HS-5 (cell line): ENCODE measurements around the gene RECK.
"Not testable (repeated sequence)": the region's sequence is repeated elsewhere in the genome, so short reads cannot be mapped to it uniquely, and the experiment has no call there.

Experiments
- DNase-seq: peaks from one replicate; pipeline ENCODE4 v3.0.0-alpha.2; 2012; ENCODE audit warnings: low read depth

Gene RECK

GRCh38 chr9:36074055-36074454 lies 37.3 kb downstream of the RECK start:
- no peak for DNase-seq

DNA sequence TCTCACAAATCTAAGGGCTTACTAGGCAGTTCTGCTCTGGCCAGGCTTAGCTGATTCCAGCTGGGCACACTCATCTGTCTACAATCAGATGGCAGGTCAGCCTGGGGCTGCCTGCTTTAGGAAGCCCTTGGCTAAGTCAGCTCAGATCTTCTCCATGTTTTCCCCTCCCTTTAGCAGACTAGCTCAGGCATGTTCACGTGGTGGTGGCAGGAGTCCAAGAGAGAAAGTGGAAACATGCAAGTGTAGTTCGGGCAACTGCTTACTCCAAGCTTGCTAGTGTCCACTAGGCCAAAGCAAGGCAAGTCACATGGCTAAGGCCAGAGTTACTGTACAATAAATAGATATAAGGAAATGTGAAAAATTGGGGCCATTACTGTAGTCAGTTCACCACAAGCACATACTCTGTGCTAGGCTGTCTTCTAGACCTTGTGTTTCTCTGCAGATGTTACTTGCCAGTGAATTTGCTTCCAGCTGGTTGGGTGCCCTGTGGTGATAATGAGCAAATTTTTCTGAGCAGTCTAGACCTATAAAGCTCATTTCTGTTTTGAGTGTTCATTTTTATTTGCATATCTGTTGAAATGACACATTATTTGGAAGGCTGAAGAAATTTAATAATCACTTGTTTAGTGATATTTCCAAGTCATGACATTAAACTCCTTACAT lies 38.3 kb downstream of the RECK start:
- DNase-seq: no peak

- DNase-seq: no peak
These were observed 41.3 kb downstream of the RECK start for GRCh38 chr9:36078051-36078450.

DNA sequence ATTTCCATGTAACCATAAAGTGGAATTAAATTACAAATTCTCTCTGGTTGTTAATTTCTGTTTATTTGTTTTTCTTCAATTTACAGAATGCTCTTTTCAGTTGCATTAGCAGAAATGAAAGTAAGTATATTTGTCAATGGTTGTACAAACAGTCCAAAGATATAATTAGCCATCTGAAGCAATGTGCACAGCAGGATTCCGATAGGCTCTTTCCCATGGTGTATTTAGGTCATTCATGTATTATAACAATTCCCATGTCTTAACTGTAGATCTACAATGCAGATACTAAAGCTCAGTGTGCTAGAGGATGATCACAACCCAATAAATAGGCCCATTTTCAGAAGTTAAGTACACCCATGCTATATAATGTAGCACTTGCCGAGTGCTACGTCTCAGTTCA lies 43.8 kb downstream of the RECK start:
- no peak for DNase-seq

DNA sequence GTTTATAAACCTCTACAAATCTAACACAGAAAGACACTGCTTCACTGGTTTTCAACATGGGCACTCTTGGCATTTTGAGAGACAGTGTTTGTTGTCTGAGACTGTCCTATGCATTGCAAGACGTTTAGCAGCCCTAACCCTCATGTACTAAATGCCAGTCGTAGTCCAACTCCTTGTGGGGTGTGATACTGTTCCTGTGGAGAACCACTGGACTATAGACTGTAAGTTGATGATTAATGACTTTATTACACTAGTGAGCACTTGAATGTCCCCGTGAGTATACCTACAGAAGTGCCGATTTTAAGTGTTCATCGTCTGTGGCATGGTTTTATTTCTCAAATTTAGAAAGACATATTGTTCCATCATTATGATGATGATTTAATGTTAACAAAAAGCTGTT lies 46.2 kb downstream of the RECK start:
- no peak for DNase-seq

DNA sequence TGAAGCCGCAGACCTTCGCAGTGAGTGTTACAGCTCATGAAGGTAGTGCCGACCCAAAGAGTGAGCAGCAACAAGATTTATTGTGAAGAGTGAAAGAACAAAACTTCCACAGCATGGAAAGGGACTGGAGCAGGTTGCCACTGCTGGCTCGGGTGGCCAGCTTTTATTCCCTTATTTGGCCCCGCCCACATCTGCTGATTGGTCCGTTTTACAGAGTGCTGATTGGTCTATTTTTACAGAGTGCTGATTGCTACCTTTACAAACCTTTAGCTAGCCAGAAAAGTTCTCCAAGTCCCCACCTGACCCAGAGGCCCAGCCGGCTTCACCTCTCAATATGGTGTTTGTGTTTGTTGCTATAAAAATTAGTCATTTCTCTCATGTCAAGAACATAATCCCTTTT lies 49.7 kb downstream of the RECK start:
- no peak for DNase-seq

DNA sequence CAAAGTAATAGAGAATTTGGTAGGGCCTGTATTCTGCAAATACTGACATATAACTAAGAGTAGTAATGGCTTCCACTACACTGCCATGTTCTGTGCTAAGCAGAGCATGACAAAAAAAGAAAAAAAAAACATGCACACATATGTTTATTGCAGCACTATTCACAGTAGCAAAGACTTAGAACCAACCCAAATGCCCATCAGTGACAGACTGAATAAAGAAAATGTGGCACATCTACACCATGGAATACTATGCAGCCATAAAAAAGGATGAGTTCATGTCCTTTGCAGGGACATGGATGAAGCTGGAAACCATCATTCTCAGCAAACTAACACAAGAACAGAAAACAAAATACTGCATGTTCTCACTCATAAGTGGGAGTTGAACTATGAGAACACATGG lies 50.3 kb downstream of the RECK start:
- DNase-seq: not testable (repeated sequence)

GRCh38 chr9:36088020-36088419 lies 51.3 kb downstream of the RECK start:
- DNase-seq: no peak

DNA sequence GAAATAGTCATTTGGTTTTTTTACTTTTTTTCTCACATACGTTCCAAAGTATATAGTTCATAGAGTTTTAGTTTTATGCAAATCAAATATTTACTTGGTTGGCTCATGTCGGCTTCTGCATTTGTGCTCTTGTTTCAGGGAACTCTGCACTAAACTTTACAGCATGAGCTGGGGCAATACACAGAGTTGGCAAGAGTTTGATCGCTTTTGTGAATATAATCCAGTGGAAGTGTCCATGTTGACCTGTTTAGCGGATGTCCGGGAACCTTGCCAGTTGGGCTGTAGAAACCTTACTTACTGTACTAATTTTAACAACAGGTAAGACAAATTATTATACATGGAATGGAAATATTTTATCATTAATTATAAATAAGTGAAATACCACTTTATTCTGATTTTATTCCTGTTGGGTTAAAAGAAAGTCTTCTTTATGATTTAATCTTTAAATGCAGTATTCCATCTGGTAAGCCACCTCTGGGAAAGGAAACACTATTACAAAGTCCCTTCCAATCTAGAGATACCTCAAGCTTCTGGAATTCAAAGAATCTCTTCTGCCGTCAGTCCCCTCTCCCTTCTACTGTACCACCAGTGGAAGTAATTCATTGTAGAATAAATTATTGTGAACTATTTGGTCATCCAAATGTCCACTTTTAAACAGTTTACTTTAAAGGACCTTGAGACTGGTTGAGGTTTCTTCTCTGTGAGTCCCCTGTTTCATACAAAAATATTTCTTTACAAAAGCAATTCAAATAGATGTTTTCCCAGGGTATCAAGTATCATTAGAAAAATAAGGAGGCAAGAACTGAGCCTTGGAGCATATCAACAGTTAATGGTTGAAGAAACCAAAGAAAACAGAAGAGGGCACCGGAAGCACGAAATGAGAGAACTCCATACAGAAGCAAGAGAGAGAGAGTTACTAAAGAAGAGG lies 54.6 kb downstream of the RECK start:
- DNase-seq: peak; percentile 36

DNA sequence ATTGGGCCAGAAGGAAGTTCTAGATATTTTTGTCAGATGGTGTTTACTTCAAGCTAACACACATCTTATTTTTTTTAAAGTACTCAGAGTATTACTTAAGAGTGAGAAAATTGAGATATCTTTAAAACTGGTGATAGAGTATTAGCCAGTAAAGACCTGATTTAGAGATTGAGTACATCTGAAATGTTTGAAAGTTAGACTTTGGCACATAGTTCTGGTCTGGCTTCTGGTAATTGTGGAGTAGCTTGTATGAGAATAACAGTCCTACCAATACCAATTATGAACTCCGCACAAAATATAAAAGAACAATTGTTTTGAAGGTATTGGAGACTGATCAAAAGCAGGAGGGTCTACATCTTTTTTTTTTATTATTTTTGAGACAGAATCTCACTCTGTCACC lies 55.3 kb downstream of the RECK start:
- DNase-seq: no peak

- no peak for DNase-seq
These were observed 55.9 kb downstream of the RECK start for GRCh38 chr9:36092509-36093215.

GRCh38 chr9:36093384-36093783 lies 56.7 kb downstream of the RECK start:
- DNase-seq: no peak

GRCh38 chr9:36099718-36100117 lies 63.0 kb downstream of the RECK start:
- no peak for DNase-seq

GRCh38 chr9:36100532-36100931 lies 63.8 kb downstream of the RECK start:
- no peak for DNase-seq

DNA sequence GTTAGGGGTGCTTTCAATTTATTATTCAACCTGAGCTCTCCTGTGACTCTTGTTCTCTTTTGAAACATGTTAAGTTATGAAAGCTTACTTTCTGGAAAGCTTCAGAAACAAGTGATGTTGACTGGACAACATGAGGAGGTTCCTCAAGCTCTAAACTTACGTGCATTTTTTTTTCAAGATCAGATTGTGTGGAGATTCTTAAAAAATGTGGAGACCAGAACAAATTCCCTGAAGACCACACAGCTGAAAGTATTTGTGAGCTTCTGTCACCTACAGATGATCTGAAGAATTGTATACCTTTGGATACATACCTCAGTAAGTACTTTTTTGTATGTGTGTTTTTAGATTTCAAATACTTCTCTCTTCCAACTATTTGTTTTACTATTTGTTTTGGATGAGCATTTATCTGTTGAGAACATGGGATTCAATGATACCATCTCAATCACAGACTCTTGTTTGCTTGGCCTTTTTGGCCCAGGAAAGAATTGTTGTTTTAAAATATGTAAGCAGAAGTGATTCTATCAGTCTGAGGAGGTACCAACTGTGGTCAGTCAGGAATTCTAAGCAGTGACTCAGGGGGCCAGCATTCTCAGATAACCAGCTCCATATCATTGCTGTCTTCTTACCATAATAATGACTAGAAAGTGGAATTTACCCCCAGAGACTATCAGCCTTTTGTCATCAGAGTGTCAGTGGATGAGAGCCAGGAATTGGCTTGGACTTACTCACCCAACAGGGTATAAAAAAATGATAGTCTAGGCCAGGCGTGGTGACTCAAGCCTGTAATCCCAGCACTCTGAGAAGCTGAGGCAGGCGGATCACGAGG lies 65.4 kb downstream of the RECK start:
- peak; percentile 100 for DNase-seq

DNA sequence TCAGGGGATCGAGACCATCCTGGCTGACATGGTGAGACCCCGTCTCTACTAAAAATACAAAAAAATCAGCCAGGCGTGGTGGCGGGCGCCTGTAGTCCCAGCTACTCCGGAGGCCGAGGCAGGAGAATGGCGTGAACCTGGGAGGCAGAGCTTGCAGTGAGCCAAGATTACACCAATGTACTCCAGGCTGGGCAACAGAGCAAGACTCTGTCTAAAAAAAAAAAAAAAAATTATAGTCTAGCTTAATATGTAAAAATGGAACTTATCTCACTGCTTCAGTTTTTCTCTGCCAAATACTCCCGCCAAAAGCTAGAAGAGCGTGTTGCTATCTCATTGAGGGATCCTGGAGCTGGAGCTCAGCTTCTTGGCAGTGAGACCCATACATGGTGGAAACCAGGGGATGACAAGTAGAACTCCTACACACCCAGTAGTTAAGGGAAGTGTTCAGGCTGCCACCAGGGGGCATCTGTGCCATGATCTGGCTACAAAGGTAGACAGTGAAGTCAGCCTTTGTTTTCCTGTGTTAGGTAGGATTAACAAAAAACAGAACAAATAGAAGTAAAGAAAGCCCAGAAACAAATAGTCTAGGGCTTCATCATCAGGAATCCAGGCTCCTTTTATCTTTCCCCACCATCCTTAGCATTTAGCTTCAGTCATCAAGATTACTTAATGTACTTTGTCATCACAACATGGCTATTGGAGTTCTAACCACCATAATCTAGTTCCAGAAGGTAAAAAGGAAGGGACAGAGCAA lies 66.2 kb downstream of the RECK start:
- DNase-seq: peak; percentile 58

DNA sequence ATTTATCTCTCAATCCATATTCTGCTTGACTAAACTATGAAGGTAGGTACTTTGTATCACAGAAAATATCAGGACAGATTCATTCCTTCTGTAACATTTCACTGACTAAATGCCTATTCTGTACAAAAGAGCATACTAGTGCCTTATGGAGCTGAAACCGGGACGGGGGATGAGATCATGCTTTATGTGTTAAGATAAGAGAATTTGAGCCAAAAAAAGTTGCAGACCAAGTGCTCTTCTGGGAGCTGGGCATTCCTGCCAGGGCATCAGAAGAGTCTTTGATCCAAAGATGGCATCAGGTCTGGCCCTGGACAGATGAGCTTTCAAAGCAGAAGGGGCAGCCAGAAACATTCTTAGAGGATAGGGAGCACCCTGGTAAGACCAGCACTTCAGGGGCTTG lies 72.4 kb downstream of the RECK start:
- no peak for DNase-seq

GRCh38 chr9:36110434-36110833 lies 73.7 kb downstream of the RECK start:
- DNase-seq: no peak

- DNase-seq: no peak
These were observed 75.8 kb downstream of the RECK start for GRCh38 chr9:36112516-36112915.

- no peak for DNase-seq
These were observed 77.3 kb downstream of the RECK start for GRCh38 chr9:36113999-36114398.

- DNase-seq: no peak
These were observed 79.9 kb downstream of the RECK start for GRCh38 chr9:36116593-36116992.
